GM19240 (cell line): ENCODE measurements around the gene CLIP4.

Source experiments
- DNase-seq: peaks from one replicate; pipeline ENCODE4 v3.0.0; 2011; ENCODE audit warnings: low spot score; ENCODE audit not compliant: insufficient read length

The CLIP4 gene

GRCh38 chr2:29129586-29130281 lies 14.5 kb downstream of the CLIP4 start:
- no peak for DNase-seq

GRCh38 chr2:29130295-29130694 lies 15.1 kb downstream of the CLIP4 start:
- no peak for DNase-seq

- no peak for DNase-seq
These were observed 19.7 kb downstream of the CLIP4 start for GRCh38 chr2:29134933-29135332.

- DNase-seq = no peak
These were observed 23.9 kb downstream of the CLIP4 start for GRCh38 chr2:29139152-29139551.

GRCh38 chr2:29139731-29140130 lies 24.5 kb downstream of the CLIP4 start:
- DNase-seq = no peak

DNA sequence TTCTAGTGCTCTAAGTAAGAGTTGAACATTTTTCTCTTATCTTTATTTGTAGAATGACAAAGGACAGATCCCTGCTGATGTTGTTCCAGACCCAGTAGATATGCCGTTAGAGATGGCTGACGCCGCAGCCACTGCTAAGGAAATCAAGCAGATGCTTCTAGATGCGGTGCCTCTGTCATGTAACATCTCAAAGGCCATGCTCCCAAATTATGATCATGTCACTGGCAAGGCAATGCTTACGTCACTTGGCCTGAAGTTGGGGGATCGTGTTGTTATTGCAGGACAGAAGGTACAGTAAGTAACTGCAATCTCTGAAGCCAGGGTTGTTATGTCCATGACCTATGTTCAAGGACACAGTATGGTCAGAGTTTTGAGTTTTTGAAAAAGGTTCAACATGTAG lies 28.4 kb downstream of the CLIP4 start:
- no peak for DNase-seq

DNA sequence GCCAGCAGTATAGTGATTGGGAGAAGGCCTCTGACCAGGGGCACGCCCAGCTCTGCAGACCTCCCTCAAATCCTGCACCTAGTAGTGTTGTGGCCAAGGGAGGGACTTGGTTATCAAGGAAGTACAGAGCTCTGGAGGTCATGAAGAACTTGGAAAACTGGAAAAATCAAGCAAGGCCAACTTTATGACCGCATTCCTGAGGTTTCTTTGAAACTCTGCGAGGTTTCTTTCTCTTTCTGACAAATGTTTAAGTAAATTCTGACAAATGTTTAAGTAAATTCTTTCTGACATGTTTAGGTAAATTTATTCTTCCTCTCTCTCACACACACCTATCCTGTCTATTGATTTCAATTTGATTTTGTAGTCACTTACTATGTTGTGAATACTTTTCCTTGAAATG lies 31.0 kb downstream of the CLIP4 start:
- no peak for DNase-seq

- no peak for DNase-seq
These were observed 32.7 kb downstream of the CLIP4 start for GRCh38 chr2:29147963-29148362.

GRCh38 chr2:29154610-29155009 lies 39.4 kb downstream of the CLIP4 start:
- no peak for DNase-seq

- DNase-seq = no peak
These were observed 40.4 kb downstream of the CLIP4 start for GRCh38 chr2:29155578-29155977.

DNA sequence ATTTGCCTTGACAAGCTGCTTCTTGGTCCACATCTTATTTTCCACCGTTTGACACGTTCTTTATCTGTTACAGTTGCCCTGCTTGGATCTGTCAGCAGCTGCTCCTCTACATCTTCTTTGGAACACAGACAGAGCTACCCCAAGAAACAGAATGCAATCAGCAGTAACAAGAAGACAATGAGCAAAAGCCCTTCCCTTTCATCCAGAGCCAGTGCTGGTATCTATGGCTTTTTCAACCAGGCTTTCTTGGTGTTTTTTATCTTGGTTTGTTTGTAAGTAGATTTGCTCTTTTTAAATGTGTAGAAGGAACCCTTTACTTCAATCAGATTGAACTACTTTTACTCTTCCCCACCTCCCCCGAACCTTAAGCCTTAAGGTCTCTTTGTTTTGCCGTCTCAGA lies 41.9 kb downstream of the CLIP4 start:
- DNase-seq = no peak

DNA sequence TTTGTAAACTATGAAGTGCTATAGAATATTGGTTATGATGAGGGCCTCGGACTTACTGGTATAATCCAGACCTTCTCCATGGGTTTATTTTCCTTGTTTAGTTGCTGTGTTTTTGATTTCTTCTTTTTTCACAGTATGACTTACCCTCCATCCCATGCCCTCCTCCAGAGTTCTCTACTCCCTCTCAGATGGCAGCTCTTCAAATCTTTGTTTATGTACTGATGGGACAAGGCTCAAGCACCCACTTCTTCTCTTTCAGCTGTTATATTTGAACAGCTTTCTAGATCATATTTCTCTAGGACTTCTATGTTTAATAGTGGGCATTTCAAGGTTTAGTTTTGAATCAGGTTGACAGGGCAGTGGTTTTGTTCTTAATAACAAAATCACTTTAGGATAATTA lies 43.9 kb downstream of the CLIP4 start:
- no peak for DNase-seq

GRCh38 chr2:29160184-29160583 lies 45.0 kb downstream of the CLIP4 start:
- no peak for DNase-seq

DNA sequence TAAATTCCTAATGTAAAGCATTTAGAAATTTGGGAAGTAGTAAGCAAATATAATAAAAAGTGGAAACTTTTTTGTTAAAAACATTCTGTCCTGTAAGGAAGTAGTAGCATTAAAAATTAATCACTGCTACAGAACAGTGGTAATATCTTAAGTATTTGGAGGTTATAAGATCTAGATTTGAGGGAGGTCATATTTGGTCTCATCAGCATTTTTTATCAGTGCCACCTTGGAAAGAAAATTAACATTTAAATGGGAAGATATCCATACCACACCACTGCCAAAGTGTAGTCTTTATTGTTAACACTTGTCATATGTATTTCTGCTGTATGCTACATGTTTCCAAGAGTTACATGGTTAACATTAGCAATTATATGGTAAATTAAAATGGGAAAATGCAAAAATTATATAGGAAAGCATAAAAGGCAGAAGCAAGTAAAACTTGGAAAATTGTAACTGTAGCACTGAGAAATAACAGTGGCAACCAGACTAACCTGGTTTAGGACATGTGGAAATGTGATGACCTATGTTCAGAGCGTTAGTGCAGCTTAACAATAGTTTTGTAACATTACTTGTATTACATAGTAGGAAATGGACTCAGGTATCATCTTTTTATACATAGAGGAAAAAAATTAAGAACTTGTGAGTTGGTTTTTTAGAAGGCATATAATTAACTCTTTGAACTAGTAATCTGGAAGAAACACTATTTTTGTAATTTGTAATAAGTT lies 47.2 kb downstream of the CLIP4 start:
- DNase-seq = no peak

DNA sequence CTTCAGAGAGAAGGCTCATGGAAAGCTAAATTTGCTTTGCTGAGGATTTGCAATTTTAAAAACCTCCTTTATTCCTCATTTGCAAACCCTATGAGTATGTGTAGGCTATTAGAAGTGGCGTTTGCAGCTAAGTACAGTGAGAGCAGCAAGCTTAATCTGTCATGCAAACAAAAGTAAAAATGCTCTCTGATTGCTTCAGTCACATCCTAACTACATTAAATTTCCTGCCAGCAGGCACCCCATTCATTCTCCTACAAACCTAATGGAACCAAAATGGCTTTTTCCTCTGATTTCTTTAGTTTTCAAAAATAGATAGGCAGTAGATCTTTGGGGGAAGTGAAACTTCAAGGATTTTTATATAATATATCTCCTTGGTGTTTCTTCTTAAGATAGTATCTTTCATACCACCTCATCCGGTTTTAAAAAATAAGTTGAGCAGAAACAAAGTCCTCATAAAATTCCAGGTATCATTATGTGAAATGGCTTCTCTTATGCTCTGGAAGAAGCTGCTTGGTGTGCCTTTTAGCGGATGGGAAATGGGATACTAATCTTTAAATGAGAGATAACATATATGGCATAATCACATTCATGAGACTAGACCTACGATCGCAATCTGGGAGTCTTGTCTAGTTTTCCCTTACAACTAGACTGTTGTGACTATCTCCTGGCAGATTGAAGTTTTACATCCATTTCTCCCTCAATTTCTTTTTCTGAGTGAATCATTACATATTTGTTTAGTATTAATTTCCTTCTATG lies 49.1 kb downstream of the CLIP4 start:
- no peak for DNase-seq

DNA sequence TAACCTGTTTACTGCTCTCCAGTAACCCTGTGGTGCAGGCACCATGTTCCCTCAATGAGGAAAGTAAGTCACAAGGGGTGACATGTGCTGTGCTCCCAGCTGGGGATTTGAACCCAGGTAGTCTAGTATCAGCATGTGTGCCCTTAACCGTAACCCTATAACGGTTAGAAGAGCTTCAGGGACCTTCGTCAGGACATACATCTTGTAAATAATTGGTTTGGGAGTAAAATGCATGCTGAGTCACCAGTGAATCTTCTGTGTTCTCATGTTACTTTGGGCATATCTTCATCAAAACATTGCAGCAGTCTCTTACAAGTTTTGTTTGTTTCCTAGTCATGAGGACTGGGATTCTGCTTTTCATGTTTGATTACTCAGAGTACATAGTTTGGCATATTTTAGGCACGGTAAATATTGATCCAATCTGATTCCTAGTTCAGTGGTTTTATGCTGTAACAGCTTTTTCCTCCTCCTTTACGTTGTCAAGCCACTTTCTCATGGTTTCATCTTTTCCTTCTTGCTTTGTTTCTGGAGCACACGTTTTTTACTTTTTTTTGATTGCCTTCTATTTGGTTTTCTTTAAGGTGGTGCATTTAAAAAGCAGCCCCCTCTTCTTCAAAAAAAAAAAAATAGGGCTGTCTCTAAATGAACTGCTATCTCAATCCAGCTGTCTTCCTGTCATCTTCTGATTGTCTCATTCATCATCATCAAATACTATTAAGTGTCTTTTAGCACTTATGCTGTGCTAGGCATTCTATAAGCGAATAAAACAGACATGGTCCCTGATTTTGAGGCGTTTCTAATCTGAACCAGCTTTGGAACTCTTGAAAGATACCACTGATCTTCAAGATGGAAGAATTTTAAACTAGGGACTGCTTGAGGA lies 50.4 kb downstream of the CLIP4 start:
- DNase-seq = no peak

GRCh38 chr2:29166242-29167039 lies 51.2 kb downstream of the CLIP4 start:
- no peak for DNase-seq

GRCh38 chr2:29174937-29175336 lies 59.7 kb downstream of the CLIP4 start:
- DNase-seq = no peak

DNA sequence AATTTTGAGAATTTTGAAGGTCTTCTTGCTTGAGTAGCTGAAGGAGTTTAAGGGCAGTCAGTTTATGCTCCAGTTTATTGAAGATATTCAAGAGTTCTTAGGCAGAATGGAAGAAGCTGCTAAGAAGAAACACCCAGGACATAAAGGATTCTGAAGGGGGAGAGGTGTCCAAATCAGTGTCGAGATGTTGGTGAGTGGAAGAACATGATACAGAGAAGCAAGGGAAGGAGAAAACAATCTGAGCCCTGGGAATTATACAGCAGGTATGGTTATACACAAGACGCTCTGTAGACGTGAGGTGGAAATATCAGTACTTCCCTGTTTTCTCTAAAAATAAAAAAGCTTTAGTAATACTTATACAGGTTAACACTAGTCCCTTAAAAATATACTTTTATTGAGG lies 60.1 kb downstream of the CLIP4 start:
- no peak for DNase-seq

- no peak for DNase-seq
These were observed 67.1 kb downstream of the CLIP4 start for GRCh38 chr2:29182334-29182733.

GRCh38 chr2:29182920-29183319 lies 67.7 kb downstream of the CLIP4 start:
- no peak for DNase-seq
